Fibroblast of skin of right quadriceps (primary cell): ENCODE data around the gene PIK3C2B.

Source experiments
- DNase-seq: peaks from one replicate; pipeline ENCODE4 v3.0.0-alpha.2; 2013

PIK3C2B gene

DNA sequence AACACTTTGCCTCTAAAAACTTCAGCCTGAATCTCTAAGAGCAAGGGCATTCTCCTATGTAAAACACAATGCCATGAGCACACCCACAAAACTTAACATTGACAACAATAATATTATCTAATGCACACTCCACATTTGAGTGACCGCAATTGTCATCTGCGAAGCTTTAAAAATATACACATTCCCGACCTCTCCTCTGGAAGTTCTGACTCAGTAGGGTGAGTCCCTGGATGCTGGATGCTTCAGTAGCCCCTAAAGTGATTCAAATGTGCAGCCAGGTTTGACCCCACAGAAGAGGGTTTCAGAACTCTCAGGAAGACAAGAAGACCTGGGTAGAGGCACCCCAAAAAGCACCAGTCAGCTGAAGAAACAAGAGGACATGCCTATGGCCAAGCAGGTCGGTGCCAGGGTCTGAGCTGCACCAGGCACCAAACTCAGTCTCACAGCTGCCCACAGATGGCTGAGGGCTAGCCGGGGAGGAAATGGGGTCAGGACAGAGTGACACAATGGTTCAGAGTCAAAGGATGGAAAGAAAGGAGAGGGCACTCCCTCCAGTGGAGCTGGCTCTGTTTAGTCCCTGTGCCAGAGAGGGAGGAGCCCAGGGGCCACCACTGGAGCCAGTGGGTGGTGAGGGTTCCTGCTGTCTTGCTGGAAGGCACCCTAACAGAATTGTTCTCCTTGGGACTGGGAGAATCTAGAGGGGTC lies 17.4 kb downstream of the PIK3C2B start:
- no peak for DNase-seq

DNA sequence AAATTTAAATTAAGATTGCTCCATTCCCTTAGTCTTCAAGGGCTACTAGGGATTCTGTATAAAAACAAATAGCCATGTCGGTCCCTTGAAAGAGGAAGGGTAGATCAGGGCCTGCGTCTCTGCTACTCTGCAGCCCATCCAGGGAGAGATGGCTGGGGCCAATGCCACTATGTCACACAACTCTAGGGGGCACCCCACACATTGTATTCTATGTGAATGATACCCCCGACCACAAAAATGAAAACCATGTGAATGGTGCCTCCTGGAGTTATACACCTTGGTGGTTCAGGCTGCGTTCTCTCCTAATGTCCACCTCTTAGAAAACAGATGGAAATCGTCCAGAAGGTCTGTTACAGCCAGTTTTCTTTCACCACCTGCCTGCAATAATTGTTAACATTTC lies 18.0 kb downstream of the PIK3C2B start:
- DNase-seq = no peak

- DNase-seq = peak; percentile 30
Measured at GRCh38 chr1:204475656-204476432, 18.8 kb downstream of the PIK3C2B start.

DNA sequence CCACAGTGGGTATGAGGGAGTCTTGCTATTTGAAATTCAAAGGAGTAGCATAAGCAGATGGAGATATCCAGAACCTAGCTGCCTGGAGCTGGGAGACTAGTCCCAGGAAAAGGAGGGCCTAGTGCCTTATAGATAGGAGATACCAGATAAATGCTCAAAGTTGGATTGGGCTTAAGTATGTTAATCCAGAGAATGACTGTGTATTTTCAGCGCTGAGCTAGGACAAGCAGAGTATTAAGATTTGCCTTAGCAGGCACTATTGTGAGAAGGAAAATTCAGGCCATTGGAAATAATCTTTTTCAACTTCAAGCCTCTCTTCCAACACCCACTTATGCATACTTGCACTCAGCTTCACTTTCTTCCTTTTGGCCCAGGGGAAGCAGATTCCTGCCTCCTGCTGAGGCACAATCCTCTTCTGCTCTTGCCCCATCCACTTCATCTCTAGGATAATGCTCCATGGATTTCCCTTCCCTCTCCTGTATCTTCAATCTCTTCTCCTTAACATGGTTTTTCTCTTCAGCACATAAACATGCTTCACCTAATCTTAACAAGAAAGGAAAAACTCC lies 21.1 kb downstream of the PIK3C2B start:
- DNase-seq = no peak

DNA sequence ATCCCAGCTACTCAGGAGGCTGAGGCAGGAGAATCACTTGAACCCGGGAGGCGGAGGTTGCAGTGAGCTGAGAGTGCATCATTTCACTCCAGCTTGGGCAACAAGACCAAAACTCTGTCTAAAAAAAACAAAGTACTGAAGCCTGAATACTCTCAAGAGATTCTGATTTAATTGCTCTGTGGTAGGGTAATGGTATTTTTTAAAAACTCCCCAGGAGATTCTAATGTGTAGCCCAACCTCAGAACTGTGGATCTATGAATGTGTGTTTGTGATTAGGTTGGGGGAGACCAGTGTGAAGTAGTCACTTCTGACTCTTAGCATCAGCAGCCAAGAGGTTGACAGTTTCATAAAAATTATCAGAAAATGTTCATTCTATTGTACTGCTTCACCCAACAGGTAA lies 21.9 kb downstream of the PIK3C2B start:
- DNase-seq = no peak

DNA sequence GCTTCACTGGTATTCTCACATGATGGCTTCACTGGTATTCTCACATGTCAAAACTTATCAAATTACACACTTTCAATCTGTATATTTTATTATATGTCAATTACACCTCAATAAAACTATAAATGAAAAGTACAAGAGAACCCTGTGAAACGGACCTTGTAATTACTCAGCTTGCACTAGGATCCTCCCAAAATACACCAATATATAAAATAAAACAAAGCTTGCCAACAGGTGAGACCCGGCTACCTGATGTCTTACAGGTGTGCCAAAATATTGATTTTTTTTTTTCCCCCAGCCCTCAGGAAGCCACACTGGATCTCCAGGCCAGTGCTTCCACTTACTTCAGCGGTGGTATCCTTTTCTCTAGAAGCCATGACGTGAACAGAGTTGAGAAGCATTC lies 22.9 kb downstream of the PIK3C2B start:
- DNase-seq = no peak

DNA sequence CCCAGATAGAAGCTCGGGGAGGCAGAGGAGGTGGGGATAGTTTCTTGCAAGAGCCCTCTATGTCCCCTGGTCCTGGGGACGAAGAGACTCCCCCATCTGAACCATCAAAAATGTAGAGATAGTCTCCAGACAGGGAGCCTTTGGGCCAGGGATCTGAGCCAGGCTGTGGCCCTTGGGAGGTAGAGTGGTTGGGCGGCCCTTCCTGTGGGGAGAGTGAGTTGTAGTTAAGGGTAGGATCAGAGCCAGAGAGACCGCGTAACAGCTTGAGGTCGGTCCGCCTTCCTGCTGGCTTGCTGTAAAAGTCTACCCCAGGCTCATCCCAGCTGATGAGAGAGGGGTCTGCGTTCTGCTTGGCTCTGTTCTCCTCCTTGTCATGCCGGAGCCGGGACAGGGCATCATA lies 25.3 kb downstream of the PIK3C2B start:
- no peak for DNase-seq

- DNase-seq = no peak
Measured at GRCh38 chr1:204468766-204469302, 25.8 kb downstream of the PIK3C2B start.

DNA sequence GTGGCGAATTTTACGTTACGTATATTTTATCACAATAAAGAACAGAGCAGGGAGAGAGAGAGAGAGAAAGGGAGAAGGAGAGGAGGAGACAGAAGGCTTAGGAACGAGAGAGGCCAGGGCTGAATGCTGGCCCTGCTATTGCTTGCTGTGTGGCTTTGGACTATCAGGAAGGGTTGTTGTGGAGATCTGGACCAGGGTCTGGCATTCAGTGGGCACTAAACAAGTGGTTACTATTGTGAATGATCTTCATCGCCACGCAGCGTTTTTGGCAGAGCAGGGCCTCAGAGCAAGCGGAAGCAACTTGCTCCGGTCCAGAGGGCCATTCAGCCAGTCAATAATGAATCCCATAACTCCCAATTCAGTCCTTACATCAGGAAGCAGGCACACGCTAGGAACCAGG lies 26.4 kb downstream of the PIK3C2B start:
- DNase-seq = no peak

GRCh38 chr1:204466416-204467405 lies 27.9 kb downstream of the PIK3C2B start:
- no peak for DNase-seq

DNA sequence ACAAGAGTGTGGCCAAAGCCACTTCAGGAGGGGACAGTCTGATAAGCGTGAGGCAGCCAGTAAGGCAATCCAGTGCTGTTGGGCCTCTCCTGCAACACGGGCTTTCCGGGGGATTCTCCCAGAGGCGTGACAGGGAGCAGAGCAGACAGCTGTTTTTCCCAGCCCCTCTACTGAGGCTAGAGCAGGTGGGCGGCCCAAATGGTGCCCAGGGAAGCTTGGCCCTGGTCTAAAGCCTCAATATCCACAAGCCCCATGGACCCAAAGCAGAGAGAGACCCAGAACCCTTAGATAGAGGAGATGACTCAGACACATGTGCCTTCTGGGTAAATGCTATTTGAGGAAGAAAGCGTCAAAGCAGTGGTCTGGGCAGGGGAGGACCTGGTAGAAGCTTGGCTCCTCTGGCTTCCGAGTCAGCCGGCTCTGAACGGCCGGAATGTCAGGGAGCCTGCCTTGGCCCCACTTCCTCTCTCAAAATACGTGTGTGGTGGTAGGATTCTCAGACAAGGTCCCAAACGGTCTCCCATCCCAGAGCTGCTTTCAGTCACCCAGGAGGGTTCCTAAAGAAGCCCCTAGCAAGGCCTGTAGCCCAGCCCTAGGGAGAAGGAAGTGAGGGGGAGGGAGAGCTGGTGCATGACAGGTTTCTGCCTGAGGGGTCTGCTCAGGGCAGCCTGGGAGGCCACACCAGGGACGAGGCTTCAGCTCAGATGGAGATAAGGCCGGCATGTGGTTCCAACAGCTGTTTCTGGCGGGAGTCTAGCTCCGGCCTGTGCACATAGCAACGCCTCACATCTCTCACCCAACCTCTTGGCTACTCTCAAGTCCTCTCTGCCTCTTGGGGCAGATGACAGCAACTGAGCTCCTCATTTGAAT lies 28.8 kb downstream of the PIK3C2B start:
- no peak for DNase-seq

DNA sequence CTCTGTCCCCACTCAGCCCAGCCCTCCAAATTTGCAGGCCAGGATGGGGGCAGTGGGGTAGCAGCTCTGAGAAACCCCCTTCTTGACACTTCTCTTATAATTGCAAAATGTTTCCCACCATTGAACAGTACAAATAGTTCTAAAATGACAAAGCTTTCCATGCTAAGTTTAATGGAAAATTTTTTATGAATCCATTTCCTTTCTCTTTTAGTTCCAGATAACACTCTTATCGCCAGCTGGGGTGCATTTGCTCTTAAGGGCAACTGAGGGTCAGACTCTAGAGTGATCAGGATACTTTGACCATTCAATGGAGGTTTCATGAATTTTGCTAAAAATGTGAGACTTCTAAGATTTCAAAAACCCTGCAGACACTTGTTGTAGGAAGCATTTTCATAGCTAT lies 29.9 kb downstream of the PIK3C2B start:
- no peak for DNase-seq

DNA sequence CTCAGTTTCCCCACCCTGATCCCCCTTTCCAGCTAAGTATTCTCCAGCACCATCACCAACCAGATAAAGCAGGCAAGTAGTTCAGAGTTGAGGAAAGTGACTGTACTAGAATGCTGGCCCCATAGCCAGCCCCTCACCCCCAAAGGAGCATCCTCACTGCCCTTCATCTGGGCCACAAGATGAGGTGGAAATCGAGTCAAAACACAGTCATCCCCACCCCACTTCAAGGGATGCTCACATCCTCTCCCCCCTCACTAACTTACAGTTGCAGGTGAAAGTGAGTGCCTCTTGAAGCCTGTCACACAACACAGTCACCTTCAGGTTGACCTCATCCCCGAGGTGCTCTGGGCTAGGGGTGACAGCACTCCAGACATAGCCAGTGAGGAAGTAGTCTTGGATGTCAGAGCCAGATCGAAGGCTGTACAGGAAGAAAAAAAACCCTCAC lies 30.4 kb downstream of the PIK3C2B start:
- DNase-seq = no peak

DNA sequence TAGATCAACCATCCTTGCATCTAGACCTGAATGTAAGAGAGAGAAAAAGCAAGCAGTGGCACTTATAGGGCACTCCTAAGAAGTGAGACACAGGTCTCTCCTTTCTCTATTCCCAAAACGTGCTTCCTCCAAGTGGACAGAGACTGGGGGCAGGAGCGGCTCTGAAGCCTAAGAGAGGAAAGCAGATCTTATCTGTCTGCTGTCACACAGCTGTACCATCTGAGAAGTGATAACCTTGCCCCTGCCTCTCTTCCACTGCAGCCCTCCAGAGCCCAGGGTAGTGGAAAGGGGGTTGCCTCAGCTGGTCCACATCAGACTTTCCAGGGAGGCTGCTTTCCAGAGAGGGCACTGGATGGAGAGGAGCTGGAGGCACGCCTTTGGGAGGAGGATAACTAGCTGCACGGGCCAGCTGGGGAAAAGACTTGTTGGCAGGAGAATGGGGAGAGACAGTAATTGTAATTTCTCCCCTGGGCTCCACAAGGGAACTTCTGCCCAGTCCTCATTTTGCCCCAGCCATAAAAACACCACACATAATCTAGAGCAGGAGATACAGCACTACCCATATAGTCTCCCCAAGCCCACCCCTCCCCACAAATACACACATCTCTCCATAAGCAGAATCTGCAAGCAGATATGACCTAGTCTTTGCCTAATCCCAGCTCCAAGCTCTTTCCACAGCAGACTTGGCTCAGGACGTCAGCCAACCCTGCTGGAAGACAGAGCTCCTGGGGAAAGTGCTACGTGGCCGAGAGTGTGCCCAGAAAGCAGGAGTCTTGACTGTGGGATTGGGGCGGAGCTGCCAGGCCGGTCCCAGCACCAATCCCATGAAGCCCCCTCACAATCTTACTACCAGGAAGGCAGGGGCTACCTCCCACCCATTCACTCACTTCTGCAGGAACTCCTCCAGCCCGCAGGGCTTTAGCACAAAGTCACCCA lies 31.2 kb downstream of the PIK3C2B start:
- DNase-seq = no peak

GRCh38 chr1:204462229-204462561 lies 32.4 kb downstream of the PIK3C2B start:
- DNase-seq = no peak

GRCh38 chr1:204461331-204462228 lies 33.0 kb downstream of the PIK3C2B start:
- DNase-seq = no peak

DNA sequence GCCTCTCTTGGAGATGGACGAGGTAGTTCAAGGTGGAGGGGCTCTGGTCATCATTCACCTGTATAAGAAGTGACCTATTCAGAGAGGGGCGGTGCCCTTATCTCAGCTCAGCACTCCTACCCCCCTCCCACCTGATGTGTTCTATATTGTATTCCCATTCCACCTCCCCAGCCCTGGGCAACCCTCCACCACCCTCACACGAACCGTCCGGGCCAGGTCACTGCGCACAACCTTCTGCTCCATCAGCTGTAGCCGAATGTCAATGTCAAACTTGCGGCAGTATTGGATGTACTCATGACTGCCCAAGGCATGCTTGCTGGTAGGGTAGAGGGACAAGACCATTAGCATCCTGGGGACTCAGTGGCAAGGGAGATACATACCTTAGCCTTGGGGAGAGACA lies 34.3 kb downstream of the PIK3C2B start:
- no peak for DNase-seq

- no peak for DNase-seq
Measured at GRCh38 chr1:204459706-204460105, 34.9 kb downstream of the PIK3C2B start.

GRCh38 chr1:204457666-204458065 lies 36.9 kb downstream of the PIK3C2B start:
- no peak for DNase-seq
